Upper lobe of left lung (tissue), 4 donors: Measurements from ENCODE around the gene DPP6.

Source experiments
- EP300 ChIP-seq, 4 donors: sonication (generic); formaldehyde crosslinking; IDR thresholded peaks; one replicate each; pipeline ENCODE4 v1.5.1; 2017; ENCODE audit warnings: antibody characterized with exemption in 4 of 4, control low read depth in 2 of 4
- POLR2A ChIP-seq, 4 donors: fragments of 450-650 bp; IDR thresholded peaks; one replicate each; pipeline ENCODE4 v1.5.1; 2016 to 2017; ENCODE audit warnings: antibody characterized with exemption in 4 of 4, mild to moderate bottlenecking in 2 of 4
- POLR2AphosphoS5 ChIP-seq, 2 donors: sonication (generic); formaldehyde crosslinking; IDR thresholded peaks; one replicate each; pipeline ENCODE4 v1.5.1; 2017; ENCODE audit warnings: antibody characterized with exemption in 2 of 2
- TF ChIP-seq, protein P1 (sequence below), 6 experiments: fragments of 450-650 bp in 4 of 6; fragments of 200-600 bp in 2 of 6; sonication (generic) in 2 of 6; IDR thresholded peaks; one replicate each; pipeline ENCODE4 v1.5.1; 2016 to 2019; ENCODE audit warnings: antibody characterized with exemption in 6 of 6

- TF ChIP-seq, protein P1, sequence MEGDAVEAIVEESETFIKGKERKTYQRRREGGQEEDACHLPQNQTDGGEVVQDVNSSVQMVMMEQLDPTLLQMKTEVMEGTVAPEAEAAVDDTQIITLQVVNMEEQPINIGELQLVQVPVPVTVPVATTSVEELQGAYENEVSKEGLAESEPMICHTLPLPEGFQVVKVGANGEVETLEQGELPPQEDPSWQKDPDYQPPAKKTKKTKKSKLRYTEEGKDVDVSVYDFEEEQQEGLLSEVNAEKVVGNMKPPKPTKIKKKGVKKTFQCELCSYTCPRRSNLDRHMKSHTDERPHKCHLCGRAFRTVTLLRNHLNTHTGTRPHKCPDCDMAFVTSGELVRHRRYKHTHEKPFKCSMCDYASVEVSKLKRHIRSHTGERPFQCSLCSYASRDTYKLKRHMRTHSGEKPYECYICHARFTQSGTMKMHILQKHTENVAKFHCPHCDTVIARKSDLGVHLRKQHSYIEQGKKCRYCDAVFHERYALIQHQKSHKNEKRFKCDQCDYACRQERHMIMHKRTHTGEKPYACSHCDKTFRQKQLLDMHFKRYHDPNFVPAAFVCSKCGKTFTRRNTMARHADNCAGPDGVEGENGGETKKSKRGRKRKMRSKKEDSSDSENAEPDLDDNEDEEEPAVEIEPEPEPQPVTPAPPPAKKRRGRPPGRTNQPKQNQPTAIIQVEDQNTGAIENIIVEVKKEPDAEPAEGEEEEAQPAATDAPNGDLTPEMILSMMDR (IDR thresholded peaks at IDR 0.05), result no peak
- TF ChIP-seq POLR2AphosphoS5 (IDR thresholded peaks at IDR 0.05) (no peak), POLR2A (IDR thresholded peaks at IDR 0.05) (no peak), EP300 (IDR thresholded peaks at IDR 0.05) (no peak)
Measured at GRCh38 chr7:154540596-154540995, 488.4 kb downstream of the DPP6 start.
